HG03097 (cell line): ENCODE data around the gene PEX6.

Source experiments
- ATAC-seq: cut with Tn5 transposase; IDR thresholded peaks from one replicate; pipeline ENCODE4 v1.9.1; 2021; ENCODE audit not compliant: unreplicated experiment, low FRiP score

The PEX6 gene

GRCh38 chr6:42978839-42979522, at the start of gene PEX6:
Gene PEX6, minus strand, starts transcription at chr6:42979181. Its CDS starts 31 bp downstream, at chr6:42979150.
- peak; percentile 82 for ATAC-seq

GRCh38 chr6:43026365-43026764, 47.4 kb upstream of the PEX6 start:
- ATAC-seq = no peak

- no peak for ATAC-seq
Measured at GRCh38 chr6:43024436-43024835, 45.5 kb upstream of the PEX6 start.

- ATAC-seq = no peak
Measured at GRCh38 chr6:43021270-43022047, 42.5 kb upstream of the PEX6 start, which contains the start of gene RRP36. Gene RRP36, plus strand, starts transcription at chr6:43021623. Its CDS starts 32 bp downstream, at chr6:43021655.

GRCh38 chr6:43020847-43021246, 41.9 kb upstream of the PEX6 start:
- ATAC-seq = no peak

GRCh38 chr6:43020052-43020705, 41.2 kb upstream of the PEX6 start:
- ATAC-seq = no peak

GRCh38 chr6:43019152-43019551, 40.2 kb upstream of the PEX6 start:
- no peak for ATAC-seq

GRCh38 chr6:43016943-43017334, 38.0 kb upstream of the PEX6 start:
- no peak for ATAC-seq

GRCh38 chr6:43016176-43016942, 37.4 kb upstream of the PEX6 start:
- no peak for ATAC-seq

GRCh38 chr6:43014434-43014909, 35.5 kb upstream of the PEX6 start:
- no peak for ATAC-seq

GRCh38 chr6:43013843-43014433, 35.0 kb upstream of the PEX6 start, which contains the start of the genes KLHDC3 and MEA1:
Gene KLHDC3, plus strand, starts transcription at chr6:43014249. Its CDS starts 2,944 bp downstream, at chr6:43017193.
Gene MEA1, minus strand, starts transcription at chr6:43013946. Its CDS starts 133 bp downstream, at chr6:43013813.
- ATAC-seq = peak; percentile 93

GRCh38 chr6:43013097-43013842, 34.3 kb upstream of the PEX6 start:
- no peak for ATAC-seq

- no peak for ATAC-seq
Measured at GRCh38 chr6:43012364-43012763, 33.4 kb upstream of the PEX6 start.

- no peak for ATAC-seq
Measured at GRCh38 chr6:43011207-43011606, 32.2 kb upstream of the PEX6 start.

- no peak for ATAC-seq
Measured at GRCh38 chr6:43009124-43009523, 30.1 kb upstream of the PEX6 start.

- no peak for ATAC-seq
Measured at GRCh38 chr6:43007126-43007525, 28.1 kb upstream of the PEX6 start.

- no peak for ATAC-seq
Measured at GRCh38 chr6:43006251-43006650, 27.3 kb upstream of the PEX6 start.

GRCh38 chr6:43005844-43006243, 26.9 kb upstream of the PEX6 start:
- no peak for ATAC-seq

GRCh38 chr6:43001843-43002242, 22.9 kb upstream of the PEX6 start:
- ATAC-seq = no peak
